Tibial artery (tissue), 4 donors: ENCODE measurements around the gene SMO.

ENCODE experiments used
- DNase-seq, 2 donors: peaks; one replicate each; pipeline ENCODE4 v3.0.0-alpha.2; 2019
- H3K27ac ChIP-seq, 2 donors: fragments of 200-600 bp; sonication (generic) in 1 of 2; 1 replicate in 1 of 2; 2 replicates in 1 of 2; pipeline ENCODE4 v1.5.1; 2018 to 2019; ENCODE audit warnings: mild to moderate bottlenecking in 1 of 2
- H3K27me3 ChIP-seq, 2 donors: fragments of 200-600 bp; sonication (generic) in 1 of 2; one replicate each; pipeline versions ENCODE4 v1.5.1 to v1.6.0; 2016 to 2019
- H3K36me3 ChIP-seq, 3 donors: fragments of 200-600 bp; sonication (generic) in 2 of 3; one replicate each; pipeline ENCODE4 v1.5.1; 2016 to 2019; ENCODE audit warnings: mild to moderate bottlenecking in 2 of 3
- H3K4me1 ChIP-seq, 4 donors: fragments of 200-600 bp; sonication (generic) in 2 of 4; 1 replicate in 3 of 4; 2 replicates in 1 of 4; pipeline ENCODE4 v1.5.1; 2016 to 2019
- H3K4me3 ChIP-seq, 2 donors: fragments of 200-600 bp; sonication (generic) in 1 of 2; 1 replicate in 1 of 2; 2 replicates in 1 of 2; pipeline ENCODE4 v1.5.1; 2018 to 2019; ENCODE audit warnings: mild to moderate bottlenecking in 2 of 2
- H3K9me3 ChIP-seq, 3 donors: fragments of 200-600 bp; sonication (generic) in 1 of 3; one replicate each; pipeline ENCODE4 v1.5.1; 2016 to 2019
- CTCF ChIP-seq, 2 experiments: fragments of 200-600 bp in 1 of 2; fragments of 450-650 bp in 1 of 2; IDR thresholded peaks; one replicate each; pipeline ENCODE4 v1.5.1; 2017 to 2019; ENCODE audit warnings: antibody characterized with exemption in 2 of 2, mild to moderate bottlenecking in 1 of 2, moderate library complexity in 1 of 2
- intact Hi-C: fragments of 100-400 bp; cut with DNase I; formaldehyde crosslinking; loops from one replicate; pipeline ENCODE4 v1.15.0; 2023; ENCODE audit warnings: low total_unique reads

SMO gene

GRCh38 chr7:129209067-129209926 lies 20.9 kb downstream of the SMO start:
- TF ChIP-seq CTCF (IDR thresholded peaks at IDR 0.05) = no peak
- DNase-seq = no peak
- H3K27me3 ChIP-seq = no peaks in the 10 kb centered on the region
- no peaks in the 10 kb centered on the region for H3K9me3 ChIP-seq
- peaks cover 0 to 49% (median 8%) of the 10 kb centered on the region in 3 donors for H3K36me3 ChIP-seq
- H3K27ac ChIP-seq = no peak overlapping the region
- H3K4me1 ChIP-seq = peaks cover 0 to 3% (median 0%) of the 10 kb centered on the region in 4 donors
- intact Hi-C loops = loop anchor here (2.0 kb wide), 1 partner anchor 46 kb away; no protein-coding TSS in a partner anchor
- no peak overlapping the region for H3K4me3 ChIP-seq

- intact Hi-C loops = no loop called here
- H3K4me1 ChIP-seq = peaks cover 0 to 3% (median 0%) of the 10 kb centered on the region in 4 donors
- no peaks in the 10 kb centered on the region for H3K9me3 ChIP-seq
- H3K36me3 ChIP-seq = peaks cover 0 to 49% (median 8%) of the 10 kb centered on the region in 3 donors
- peak; percentile 78 to 85 for DNase-seq
- no peak overlapping the region for H3K27ac ChIP-seq
- peak; percentile 81 to 85 for TF ChIP-seq CTCF (IDR thresholded peaks at IDR 0.05)
- H3K4me3 ChIP-seq = no peak overlapping the region
- H3K27me3 ChIP-seq = no peaks in the 10 kb centered on the region
Measured at GRCh38 chr7:129210256-129210988, 22.0 kb downstream of the SMO start.

DNA sequence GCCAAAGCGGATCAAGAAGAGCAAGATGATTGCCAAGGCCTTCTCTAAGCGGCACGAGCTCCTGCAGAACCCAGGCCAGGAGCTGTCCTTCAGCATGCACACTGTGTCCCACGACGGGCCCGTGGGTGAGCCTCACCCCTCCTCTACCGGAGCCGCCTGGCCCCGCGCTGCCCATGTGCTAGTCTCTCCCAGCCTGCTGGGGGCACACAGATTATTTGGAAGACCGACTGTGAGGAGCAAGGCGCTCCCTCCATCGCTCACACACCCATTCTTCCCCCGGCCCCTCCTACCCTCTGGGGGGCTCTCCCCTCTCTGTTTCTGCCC lies 22.5 kb downstream of the SMO start:
- Histone ChIP-seq H3K9me3 (no peaks in the 10 kb centered on the region), H3K4me1 (peaks cover 0 to 3% (median 0%) of the 10 kb centered on the region in 4 donors), H3K27ac (no peak overlapping the region), H3K36me3 (peaks cover 0 to 46% (median 8%) of the 10 kb centered on the region in 3 donors), H3K4me3 (no peak overlapping the region), H3K27me3 (no peaks in the 10 kb centered on the region)
- no peak for DNase-seq
- no peak for TF ChIP-seq CTCF (IDR thresholded peaks at IDR 0.05)
- intact Hi-C loops = no loop called here

GRCh38 chr7:129212126-129212525 lies 23.7 kb downstream of the SMO start:
- H3K36me3 ChIP-seq = peaks cover 0 to 38% (median 8%) of the 10 kb centered on the region in 3 donors
- H3K4me3 ChIP-seq = no peak overlapping the region
- no peak overlapping the region for H3K27ac ChIP-seq
- no peak for TF ChIP-seq CTCF (IDR thresholded peaks at IDR 0.05)
- intact Hi-C loops = no loop called here
- DNase-seq = no peak
- no peaks in the 10 kb centered on the region for H3K9me3 ChIP-seq
- H3K27me3 ChIP-seq = no peaks in the 10 kb centered on the region
- peaks cover 0 to 3% (median 0%) of the 10 kb centered on the region in 4 donors for H3K4me1 ChIP-seq

GRCh38 chr7:129212596-129212995 lies 24.2 kb downstream of the SMO start:
- Histone ChIP-seq H3K27ac (no peak overlapping the region), H3K36me3 (peaks cover 0 to 38% (median 8%) of the 10 kb centered on the region in 3 donors), H3K9me3 (no peaks in the 10 kb centered on the region), H3K4me1 (peaks cover 0 to 3% (median 0%) of the 10 kb centered on the region in 4 donors), H3K27me3 (peaks cover 0 to 3% of the 10 kb centered on the region in 2 donors), H3K4me3 (no peak overlapping the region)
- TF ChIP-seq CTCF (IDR thresholded peaks at IDR 0.05) = no peak
- no peak for DNase-seq
- intact Hi-C loops = no loop called here
